T-helper 17 cell (primary cell): ENCODE measurements around the gene CDC42EP2. TPM values are rescaled to one million over a fixed set of nuclear protein-coding genes. Genes with fewer than 3 reads are reported as not detected.

Experiments used
- ATAC-seq: fragments of 150-1000 bp; cut with Tn5 transposase; 2 replicates; pipeline ENCODE4 v1.10.0; 2021; ENCODE audit warnings: mild to moderate bottlenecking, moderate library complexity
- DNase-seq, 3 donors: peaks; one replicate each; pipeline versions ENCODE4 v3.0.0 to v3.0.0-alpha.2; 2020 to 2021
- H3K9me3 ChIP-seq: one replicate; pipeline ENCODE4 v1.7.0; 2013; ENCODE audit warnings: low read length, mild to moderate bottlenecking; ENCODE audit not compliant: control insufficient read depth, poor library complexity, severe bottlenecking
- H3K27ac Mint-ChIP-seq: one replicate; pipeline ENCODE4 v1.8.0; 2022; ENCODE audit warnings: mild to moderate bottlenecking, moderate library complexity, mixed read lengths
- H3K27me3 Mint-ChIP-seq: one replicate; pipeline ENCODE4 v1.8.0; 2022; ENCODE audit warnings: mixed read lengths
- H3K36me3 Mint-ChIP-seq: one replicate; pipeline ENCODE4 v1.8.0; 2022; ENCODE audit warnings: low read depth, mixed read lengths
- H3K4me1 Mint-ChIP-seq: one replicate; pipeline ENCODE4 v1.8.0; 2022; ENCODE audit warnings: mild to moderate bottlenecking, mixed read lengths
- H3K4me3 Mint-ChIP-seq: one replicate; pipeline ENCODE4 v1.8.0; 2022; ENCODE audit warnings: mild to moderate bottlenecking, moderate library complexity, mixed read lengths
- total RNA-seq, 4 donors: library from RNA in 2 of 4; stranded (reverse) in 2 of 4; gene quantifications; one replicate each; pipeline ENCODE4 v1.2.3 and lab custom pipeline; 2022 to 2026

CDC42EP2 gene
- total RNA-seq, 2 donors from 2014 or later, result 0.55 TPM; not detected in 1

- no peak for DNase-seq
- no peaks in the 10 kb centered on the region for H3K27me3 Mint-ChIP-seq
- no peak for ATAC-seq
- H3K4me3 Mint-ChIP-seq, result peak overlapping the region; percentile 98
- no peaks in the 10 kb centered on the region for H3K9me3 ChIP-seq
- H3K27ac Mint-ChIP-seq, result peak overlapping the region; percentile 96
- H3K4me1 Mint-ChIP-seq, result peaks cover 31% of the 10 kb centered on the region
- peaks cover 4% of the 10 kb centered on the region for H3K36me3 Mint-ChIP-seq
These were observed 20.1 kb downstream of the CDC42EP2 start for GRCh38 chr11:65334696-65335295.

- Mint-ChIP-seq H3K4me1 (peaks cover 30% of the 10 kb centered on the region), H3K4me3 (peak overlapping the region; percentile 77), H3K27ac (peak overlapping the region; percentile 90), H3K27me3 (no peaks in the 10 kb centered on the region), H3K36me3 (peaks cover 3% of the 10 kb centered on the region)
- DNase-seq (no peak), ATAC-seq (no peak)
- H3K9me3 ChIP-seq, result no peaks in the 10 kb centered on the region
These were observed 24.0 kb downstream of the CDC42EP2 start for GRCh38 chr11:65338676-65339075.

DNA sequence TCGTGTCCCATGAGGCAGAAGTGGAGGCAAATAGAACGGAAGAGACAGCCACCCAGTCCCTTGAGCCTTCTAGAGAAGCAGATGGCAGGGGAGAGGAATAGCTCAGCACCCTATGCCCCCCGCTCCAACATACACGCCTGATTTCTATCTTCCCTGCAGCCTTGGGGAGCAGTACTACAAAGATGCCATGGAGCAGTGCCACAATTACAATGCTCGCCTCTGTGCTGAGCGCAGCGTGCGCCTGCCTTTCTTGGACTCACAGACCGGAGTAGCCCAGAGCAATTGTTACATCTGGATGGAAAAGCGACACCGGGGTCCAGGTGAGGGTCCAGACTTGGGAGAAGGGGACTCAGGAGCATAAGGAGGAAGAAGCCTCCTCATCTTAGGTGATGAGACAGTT lies 25.6 kb downstream of the CDC42EP2 start:
- H3K9me3 ChIP-seq, result no peaks in the 10 kb centered on the region
- Mint-ChIP-seq H3K4me3 (no peak overlapping the region), H3K36me3 (peaks cover 2% of the 10 kb centered on the region), H3K27me3 (no peaks in the 10 kb centered on the region), H3K4me1 (peaks cover 19% of the 10 kb centered on the region), H3K27ac (peak overlapping the region; percentile 90)
- ATAC-seq (no peak), DNase-seq (no peak)

DNA sequence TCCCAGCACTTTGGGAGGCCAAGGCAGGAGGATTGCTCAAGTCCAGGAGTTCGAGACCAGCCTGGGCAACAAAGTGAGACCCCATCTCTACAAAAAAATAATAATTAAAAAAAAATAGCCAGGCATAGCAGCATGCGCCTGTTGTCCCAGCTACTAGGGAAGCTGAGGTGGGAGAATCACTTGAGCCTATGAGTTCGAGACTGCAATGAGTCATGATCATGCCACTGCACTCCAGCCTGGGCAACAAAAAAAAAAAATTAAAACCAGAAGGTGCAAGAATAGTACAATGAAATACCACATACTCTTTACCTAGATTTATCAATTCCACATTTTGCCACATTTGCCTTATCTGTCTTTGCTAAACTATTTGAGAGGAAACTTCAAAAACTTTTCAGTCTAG lies 27.2 kb downstream of the CDC42EP2 start:
- no peaks in the 10 kb centered on the region for H3K9me3 ChIP-seq
- Mint-ChIP-seq H3K27ac (no peak overlapping the region), H3K36me3 (peaks cover 8% of the 10 kb centered on the region)

GRCh38 chr11:65351511-65351910 lies 36.8 kb downstream of the CDC42EP2 start:
- DNase-seq (no peak), ATAC-seq (no peak)
- H3K27me3 Mint-ChIP-seq, result no peaks in the 10 kb centered on the region
- H3K4me1 Mint-ChIP-seq, result peaks cover 14% of the 10 kb centered on the region
- peaks cover 5% of the 10 kb centered on the region for H3K36me3 Mint-ChIP-seq
- H3K4me3 Mint-ChIP-seq, result no peak overlapping the region
- H3K27ac Mint-ChIP-seq, result peak overlapping the region; percentile 51
- no peaks in the 10 kb centered on the region for H3K9me3 ChIP-seq

More for the DNA sequence above, 27.2 kb downstream of the CDC42EP2 start:
- DNase-seq (no peak), ATAC-seq (no peak)
- no peak overlapping the region for H3K4me3 Mint-ChIP-seq
- H3K27me3 Mint-ChIP-seq, result no peaks in the 10 kb centered on the region
- peaks cover 20% of the 10 kb centered on the region for H3K4me1 Mint-ChIP-seq

DNA sequence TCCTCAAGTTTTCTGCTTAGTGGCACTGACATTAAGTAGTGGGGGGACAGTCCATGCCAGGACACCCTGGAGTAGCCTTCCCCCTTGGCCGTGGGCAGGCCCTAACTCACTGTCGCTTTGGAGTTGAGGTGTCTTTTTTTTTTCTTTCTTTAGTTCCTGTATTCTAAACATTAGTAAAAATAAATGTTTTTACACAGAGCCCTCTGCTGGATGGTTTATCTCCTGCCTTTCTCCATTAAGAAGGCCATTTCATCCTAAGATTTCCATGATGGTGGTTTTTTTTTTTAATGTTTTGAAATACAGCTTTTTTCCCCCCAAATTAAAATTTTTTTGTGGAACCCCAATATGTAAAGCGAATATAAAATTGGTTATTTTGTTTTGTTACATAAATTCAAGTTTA lies 38.1 kb downstream of the CDC42EP2 start:
- no peak for DNase-seq
- no peaks in the 10 kb centered on the region for H3K9me3 ChIP-seq
- peaks cover 12% of the 10 kb centered on the region for H3K4me1 Mint-ChIP-seq
- H3K36me3 Mint-ChIP-seq, result peaks cover 4% of the 10 kb centered on the region
- no peak overlapping the region for H3K4me3 Mint-ChIP-seq
- H3K27ac Mint-ChIP-seq, result peak overlapping the region; percentile 68
- no peak for ATAC-seq
- H3K27me3 Mint-ChIP-seq, result no peaks in the 10 kb centered on the region

DNA sequence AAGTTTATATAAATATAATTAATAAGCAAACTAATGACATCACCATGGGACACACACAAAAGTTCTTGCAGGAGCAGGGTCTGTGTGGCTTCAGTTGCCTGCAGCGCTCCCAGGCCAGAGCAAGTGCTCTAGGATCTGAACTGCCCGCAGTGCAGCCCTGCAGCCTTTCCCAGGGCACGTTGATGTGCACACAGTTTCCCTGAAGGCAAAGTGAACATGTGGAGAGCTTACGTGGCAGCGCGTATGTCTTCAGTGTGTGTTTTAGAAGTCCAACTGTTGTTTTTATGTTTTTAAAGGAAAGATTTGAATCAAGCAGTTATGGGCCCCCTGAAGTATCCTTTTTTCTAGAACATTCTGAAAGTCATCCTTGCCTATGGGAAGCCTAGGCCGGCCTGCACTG lies 38.7 kb downstream of the CDC42EP2 start:
- peaks cover 4% of the 10 kb centered on the region for H3K36me3 Mint-ChIP-seq
- H3K27ac Mint-ChIP-seq, result peak overlapping the region; percentile 51

GRCh38 chr11:65353900-65354264 lies 39.2 kb downstream of the CDC42EP2 start:
- H3K9me3 ChIP-seq, result no peaks in the 10 kb centered on the region
- no peak for ATAC-seq
- Mint-ChIP-seq H3K27ac (peak overlapping the region; percentile 51), H3K36me3 (peaks cover 4% of the 10 kb centered on the region), H3K4me3 (peak overlapping the region; percentile 91), H3K4me1 (peaks cover 12% of the 10 kb centered on the region), H3K27me3 (no peaks in the 10 kb centered on the region)
- no peak for DNase-seq

More for the DNA sequence above, 38.7 kb downstream of the CDC42EP2 start:
- peak overlapping the region; percentile 91 for H3K4me3 Mint-ChIP-seq
- no peaks in the 10 kb centered on the region for H3K27me3 Mint-ChIP-seq
- ATAC-seq, result no peak
- no peaks in the 10 kb centered on the region for H3K9me3 ChIP-seq
- no peak for DNase-seq
- peaks cover 12% of the 10 kb centered on the region for H3K4me1 Mint-ChIP-seq

GRCh38 chr11:65354265-65355012 lies 39.8 kb downstream of the CDC42EP2 start, which contains the start of gene TIGD3:
Gene TIGD3, plus strand, starts transcription at chr11:65354751. Its CDS starts 1,058 bp downstream, at chr11:65355809.
- Mint-ChIP-seq H3K27me3 (no peaks in the 10 kb centered on the region), H3K4me3 (peak within 1 kb of the TSS; percentile 93), H3K36me3 (peaks cover 4% of the 10 kb centered on the region), H3K27ac (peak within 1 kb of the TSS; percentile 51), H3K4me1 (peaks cover 12% of the 10 kb centered on the region)
- ATAC-seq (peak; percentile 97), DNase-seq (peak; percentile 91 to 96 (median 96))
- no peaks in the 10 kb centered on the region for H3K9me3 ChIP-seq

DNA sequence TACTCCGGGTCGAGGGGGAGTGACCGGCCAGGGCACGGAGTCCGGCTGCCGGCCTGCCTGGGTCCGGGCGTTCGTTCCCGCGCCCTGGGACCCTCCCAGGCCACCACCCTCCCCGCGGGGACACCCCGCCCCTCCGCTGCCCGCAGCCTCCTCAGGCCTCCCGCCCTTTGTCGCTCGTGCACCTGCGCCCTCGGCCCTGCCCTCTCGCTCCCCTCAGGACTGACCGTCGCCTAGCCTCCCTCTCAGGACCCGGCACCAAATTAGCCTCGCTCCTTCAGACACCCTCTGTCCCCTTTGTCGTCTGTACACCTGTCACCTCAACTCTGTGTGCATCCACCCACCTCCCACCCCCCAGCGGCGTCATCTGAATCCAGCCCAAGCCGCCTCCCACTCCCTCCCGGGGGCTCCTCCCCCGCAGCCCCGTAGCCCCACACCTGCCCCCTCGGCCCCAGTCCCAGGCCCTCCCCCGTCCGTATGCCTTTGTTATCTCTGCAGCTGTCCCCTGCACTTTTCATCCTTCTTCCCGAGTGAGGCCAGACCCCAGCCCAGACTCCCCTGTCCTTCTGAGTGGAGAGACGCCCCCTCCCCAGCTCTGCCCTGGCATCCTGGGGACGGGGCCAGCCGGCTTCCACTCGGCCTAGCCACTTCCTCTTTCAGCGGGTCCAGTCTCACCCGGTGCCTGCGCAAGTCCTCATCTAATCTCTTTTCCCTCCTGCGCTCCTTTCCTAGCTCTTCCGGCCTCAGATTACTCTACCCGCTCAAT lies 40.5 kb downstream of the CDC42EP2 start:
- Mint-ChIP-seq H3K27me3 (no peaks in the 10 kb centered on the region), H3K4me3 (peak overlapping the region; percentile 93), H3K27ac (peak overlapping the region; percentile 37), H3K36me3 (peaks cover 4% of the 10 kb centered on the region), H3K4me1 (peaks cover 12% of the 10 kb centered on the region)
- DNase-seq, result peak in 2 of 3 donors; percentile 56 to 61
- no peaks in the 10 kb centered on the region for H3K9me3 ChIP-seq
- peak; percentile 40 for ATAC-seq

DNA sequence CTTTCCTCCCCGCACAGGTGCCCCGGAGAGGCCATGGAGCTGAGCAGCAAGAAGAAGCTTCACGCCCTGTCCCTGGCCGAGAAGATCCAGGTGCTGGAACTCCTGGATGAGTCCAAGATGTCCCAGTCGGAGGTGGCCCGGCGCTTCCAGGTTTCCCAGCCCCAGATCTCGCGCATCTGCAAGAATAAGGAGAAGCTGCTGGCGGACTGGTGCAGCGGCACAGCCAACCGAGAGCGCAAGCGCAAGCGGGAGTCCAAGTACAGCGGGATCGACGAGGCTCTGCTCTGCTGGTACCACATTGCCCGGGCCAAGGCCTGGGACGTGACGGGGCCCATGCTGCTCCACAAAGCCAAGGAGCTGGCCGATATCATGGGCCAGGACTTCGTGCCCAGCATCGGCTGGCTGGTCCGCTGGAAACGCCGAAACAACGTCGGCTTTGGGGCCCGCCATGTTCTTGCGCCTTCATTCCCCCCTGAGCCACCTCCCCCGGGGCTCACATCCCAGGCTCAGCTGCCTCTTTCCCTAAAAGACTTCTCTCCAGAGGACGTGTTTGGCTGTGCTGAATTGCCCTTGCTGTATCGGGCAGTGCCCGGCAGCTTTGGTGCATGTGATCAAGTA lies 41.2 kb downstream of the CDC42EP2 start:
- Mint-ChIP-seq H3K27ac (peak overlapping the region; percentile 37), H3K4me1 (peaks cover 12% of the 10 kb centered on the region), H3K27me3 (no peaks in the 10 kb centered on the region), H3K4me3 (peak overlapping the region; percentile 93), H3K36me3 (peaks cover 4% of the 10 kb centered on the region)
- DNase-seq (no peak), ATAC-seq (no peak)
- H3K9me3 ChIP-seq, result no peaks in the 10 kb centered on the region

DNA sequence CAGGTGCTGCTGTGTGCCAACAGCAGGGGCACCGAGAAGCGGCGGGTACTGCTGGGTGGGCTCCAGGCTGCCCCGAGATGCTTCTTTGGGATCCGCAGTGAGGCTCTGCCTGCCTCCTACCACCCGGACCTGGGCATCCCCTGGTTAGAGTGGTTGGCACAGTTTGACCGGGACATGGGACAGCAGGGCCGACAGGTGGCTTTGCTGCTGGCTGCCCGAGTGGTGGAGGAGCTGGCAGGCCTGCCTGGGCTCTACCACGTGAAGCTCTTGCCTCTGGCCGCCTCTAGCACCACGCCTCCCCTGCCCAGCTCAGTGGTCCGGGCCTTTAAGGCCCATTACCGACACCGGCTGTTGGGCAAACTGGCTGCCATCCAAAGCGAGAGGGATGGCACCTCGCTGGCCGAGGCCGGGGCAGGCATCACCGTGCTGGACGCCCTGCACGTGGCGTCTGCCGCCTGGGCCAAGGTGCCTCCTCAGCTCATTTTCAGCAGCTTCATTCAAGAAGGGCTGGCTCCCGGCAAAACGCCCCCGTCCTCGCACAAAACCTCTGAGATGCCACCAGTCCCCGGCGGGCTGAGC lies 41.8 kb downstream of the CDC42EP2 start:
- no peaks in the 10 kb centered on the region for H3K9me3 ChIP-seq
- H3K36me3 Mint-ChIP-seq, result peaks cover 4% of the 10 kb centered on the region
- DNase-seq, result no peak
- no peaks in the 10 kb centered on the region for H3K27me3 Mint-ChIP-seq
- no peak for ATAC-seq
- H3K4me3 Mint-ChIP-seq, result no peak overlapping the region
- peak overlapping the region; percentile 37 for H3K27ac Mint-ChIP-seq
- H3K4me1 Mint-ChIP-seq, result peaks cover 12% of the 10 kb centered on the region
